ELF-1 (cell line): ENCODE data around the gene TAF13.
"Not testable (repeated sequence)": the region's sequence is repeated elsewhere in the genome, so short reads cannot be mapped to it uniquely, and the experiment has no call there.

Experiments used
- DNase-seq: peaks from one replicate; pipeline ENCODE4 v3.0.0-alpha.2; 2016; ENCODE audit warnings: low read depth, low spot score

TAF13 gene

DNA sequence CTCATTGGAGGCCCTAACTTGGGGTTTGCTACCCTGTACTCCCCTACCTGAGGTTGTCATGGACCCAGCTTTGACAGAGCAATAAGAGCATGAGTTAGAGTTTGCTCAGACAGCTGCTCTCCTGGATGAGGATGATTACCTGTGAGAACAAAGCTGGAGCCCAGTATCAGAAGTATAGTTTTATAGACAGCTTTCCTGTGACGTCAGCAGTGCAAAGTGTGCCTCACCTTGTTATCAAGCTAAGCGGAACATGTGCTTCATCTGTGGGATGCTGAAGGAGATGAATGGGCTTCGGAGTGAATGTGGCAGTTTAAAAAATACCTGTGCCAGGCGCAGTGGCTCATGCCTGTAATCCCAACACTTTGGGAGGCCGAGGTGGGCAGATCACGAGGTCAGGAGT lies 28.5 kb downstream of the TAF13 start:
- no peak for DNase-seq

DNA sequence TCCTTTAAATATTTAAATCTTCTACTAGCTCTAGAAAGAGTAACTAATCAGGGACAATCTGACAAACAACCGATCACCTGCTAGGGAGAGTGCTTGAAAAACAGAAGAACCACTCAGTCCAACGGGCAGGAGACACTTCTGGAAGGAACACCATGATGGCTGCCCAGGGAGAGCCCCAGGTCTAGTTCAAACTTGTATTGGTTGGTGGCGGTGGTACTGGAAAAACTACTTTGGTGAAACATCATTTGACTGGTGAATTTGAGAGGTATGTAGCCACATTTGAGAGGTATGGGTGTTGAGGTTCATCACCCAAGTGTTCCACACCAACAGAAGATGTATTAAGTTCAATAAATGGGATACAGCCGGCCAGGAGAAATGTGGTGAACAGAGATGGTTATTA lies 29.1 kb downstream of the TAF13 start:
- no peak for DNase-seq

DNA sequence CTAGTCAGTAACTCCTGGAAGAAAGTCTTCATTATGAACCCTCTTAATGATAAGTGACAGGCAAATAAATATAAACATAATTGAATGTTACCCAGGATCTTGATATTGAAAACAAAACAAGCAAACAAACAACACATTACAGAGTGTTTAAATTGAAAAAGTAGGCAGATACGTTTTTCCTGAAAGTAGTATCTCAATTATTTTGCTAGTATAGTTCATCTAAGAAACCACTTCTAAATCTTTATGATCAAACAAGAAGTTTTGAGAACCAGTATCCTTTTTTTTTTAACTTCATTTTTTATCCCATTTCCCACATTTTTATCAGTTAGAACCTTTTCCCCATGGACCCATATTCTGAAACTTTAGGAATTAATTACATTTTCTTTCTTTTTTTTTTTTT lies 30.2 kb downstream of the TAF13 start:
- no peak for DNase-seq

DNA sequence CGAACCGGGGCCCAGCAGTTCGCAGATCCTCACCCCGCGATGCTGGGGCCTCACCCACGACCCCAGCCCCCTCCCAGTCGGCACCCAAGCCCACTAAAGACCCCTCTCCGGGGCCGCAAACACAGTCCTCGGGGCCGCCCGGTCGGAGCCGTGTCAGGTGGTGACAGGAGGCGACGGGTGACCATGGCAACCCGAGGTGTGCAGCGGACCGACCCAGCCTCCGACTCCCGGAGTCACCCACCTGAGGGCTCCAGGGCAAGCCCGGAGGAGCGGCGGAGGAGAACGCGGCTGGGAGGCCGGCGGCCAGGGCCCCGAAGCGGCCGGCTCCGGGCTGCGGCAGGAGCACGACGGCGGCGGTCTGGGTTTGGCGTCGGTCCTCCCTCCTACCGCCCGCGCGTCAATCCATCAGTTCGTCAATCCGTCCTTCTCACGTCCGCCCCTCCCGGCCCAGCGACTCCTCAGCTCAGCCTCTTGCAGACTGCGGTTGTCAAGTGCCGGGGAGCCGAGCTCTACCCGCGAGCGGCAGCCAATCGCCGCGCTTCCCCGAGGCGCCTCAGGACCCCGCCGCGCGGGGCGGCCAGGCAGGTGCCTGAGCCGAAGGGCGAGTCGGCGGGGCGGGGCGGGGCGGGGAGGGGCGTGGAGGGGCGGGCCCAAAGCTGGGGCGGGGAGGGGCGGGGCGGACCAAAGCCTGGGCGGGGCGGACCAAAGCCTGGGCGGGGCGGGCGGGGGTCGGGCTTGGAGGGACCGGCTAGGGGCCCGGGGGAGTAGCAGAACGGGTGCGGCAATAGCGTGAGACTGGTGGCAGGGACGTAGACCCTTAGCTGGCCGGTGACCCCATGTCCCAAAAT lies 34.0 kb downstream of the TAF13 start, which contains the start of gene WDR47:
TSS of gene WDR47 (minus strand) at position 482 of the 848 bp plus-strand sequence. CDS start 18,590 bp downstream, outside the sequence.
- peak; percentile 96 for DNase-seq

DNA sequence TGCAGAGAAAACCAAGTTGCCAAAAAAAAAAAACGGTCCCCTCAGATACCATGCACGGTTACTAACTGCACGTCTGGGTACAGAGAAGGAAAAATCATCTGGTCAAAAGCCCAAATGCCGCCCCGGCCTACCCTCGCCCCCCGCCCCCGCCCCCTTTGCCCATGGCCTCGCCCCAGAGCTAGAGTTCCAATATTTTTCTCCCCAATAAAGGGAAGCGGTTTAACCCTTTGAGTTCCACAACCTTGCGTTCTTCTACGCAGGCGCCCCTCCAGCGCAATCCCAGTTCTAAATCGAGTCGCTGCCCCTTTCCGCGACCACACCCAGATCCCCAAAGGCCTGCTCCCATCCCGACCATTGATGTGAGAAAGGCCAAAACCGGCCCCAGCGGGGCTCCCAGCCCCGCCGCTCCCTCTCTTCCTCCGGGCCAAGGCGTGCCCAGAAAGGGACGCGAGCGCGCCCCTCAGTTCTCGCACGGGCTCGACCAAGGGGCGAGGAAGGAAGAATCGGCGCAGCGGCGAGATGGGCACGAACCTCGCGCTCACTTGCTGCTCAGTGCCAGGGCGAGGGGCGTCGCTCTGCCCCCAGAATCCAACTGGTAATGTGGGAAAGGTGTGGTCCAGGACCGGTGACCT lies 34.7 kb downstream of the TAF13 start:
- DNase-seq: no peak

DNA sequence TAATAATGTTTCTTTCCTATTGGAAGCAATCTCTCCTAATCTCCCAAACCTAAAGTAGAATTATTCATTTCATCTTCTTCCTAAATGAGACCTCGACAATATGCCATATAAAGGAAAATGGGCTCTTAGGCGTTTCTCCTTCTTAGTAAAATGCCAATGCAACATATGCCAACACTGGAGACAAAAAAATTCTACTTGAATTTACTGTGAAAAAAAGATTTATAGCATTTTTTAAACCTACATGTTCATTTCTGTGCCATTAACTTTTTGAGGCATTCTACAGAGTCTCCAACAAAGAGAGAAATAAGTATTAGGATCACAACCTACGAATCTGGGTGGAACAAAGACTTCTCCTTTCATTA lies 35.2 kb downstream of the TAF13 start:
- DNase-seq: no peak

DNA sequence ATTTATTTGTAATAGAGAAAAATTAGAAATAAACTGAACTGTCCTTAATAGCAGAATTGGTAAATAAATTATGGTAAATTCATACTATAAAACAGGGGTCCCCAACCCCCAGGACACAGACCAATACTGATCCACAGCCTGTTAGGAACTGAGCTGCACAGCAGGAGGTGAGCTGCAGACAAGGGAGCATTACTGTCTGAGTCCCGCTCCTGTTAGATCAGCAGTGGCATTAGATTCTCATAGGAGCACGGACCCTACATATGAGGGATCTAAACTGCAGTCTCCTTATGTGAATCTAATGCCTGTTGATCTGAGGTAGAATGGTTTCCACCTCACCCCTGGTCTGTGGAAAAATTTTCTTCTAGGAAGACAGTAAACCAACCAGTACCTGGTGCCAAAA lies 41.4 kb downstream of the TAF13 start:
- DNase-seq: no peak

DNA sequence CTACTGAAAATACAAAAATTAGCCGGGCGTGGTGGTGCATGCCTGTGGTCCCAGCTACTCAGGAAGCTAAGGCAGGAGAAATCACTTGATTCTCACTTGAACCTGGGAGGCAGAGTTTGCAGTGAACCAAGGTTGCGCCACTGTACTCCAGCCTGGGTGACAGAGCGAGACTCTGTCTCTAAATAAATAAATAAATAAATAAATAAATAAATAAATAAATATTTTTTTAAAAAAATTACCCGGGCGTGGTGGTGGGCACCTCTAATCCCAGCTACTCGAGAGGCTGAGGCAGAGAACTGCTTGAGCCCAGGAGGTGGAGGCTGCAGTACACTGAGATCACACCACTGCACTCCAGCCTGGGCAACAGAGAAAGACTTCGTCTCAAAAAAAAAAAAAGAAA lies 46.3 kb downstream of the TAF13 start:
- DNase-seq: not testable (repeated sequence)

DNA sequence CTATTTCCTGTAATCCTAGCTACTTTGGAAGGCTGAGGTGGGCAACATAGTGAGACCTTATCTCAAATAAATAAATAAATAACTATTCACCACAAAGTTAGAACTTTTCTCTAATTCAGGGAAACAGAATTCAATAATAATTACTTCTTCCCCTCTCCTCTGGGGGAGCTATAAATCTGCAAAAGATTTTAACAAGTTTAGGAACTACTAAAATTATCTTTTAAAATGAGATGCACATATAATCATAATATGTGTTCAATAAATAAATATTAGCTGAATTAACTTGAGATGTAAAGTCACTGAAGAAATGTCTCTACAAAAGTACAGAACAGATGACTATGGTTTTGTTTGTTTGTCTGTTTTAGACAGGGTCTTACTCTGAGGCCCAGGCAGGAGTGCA lies 48.0 kb downstream of the TAF13 start:
- DNase-seq: no peak

DNA sequence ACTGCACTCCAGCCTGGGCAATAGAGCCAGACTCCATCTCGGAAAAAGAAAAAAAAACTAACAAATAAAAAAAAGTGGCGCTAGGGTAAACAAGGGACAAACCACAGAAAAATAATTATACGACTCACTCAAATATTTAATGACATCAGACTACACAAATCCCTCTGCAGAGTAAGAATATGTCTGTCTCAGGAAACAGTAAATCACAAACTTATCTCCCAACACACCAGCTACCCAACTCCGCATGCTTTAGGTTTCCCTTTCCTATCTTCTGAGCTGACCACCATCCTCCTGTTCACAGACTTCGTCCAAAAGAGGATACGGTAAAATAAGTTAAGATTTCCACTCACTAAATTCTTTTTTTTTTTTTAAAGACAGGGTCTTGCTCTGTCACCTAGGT lies 50.1 kb downstream of the TAF13 start:
- DNase-seq: no peak

DNA sequence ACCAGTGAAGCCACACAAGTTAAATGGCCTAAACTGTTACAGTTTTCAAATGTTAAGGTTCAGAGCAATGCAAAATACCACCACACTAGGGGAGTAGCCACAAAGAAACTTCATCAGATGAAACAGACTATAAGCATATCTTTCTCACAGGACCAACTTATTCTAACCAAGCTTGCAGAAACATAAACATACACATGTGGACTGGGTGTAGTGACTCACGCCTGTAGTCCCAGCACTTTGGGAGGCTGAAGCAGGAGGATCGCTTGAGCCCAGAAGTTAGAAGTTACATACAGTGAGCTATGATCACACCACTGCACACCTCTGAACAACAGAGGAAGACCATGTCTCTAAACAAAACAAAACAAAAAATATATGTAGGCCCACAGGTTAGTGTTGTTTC lies 51.2 kb downstream of the TAF13 start:
- no peak for DNase-seq

DNA sequence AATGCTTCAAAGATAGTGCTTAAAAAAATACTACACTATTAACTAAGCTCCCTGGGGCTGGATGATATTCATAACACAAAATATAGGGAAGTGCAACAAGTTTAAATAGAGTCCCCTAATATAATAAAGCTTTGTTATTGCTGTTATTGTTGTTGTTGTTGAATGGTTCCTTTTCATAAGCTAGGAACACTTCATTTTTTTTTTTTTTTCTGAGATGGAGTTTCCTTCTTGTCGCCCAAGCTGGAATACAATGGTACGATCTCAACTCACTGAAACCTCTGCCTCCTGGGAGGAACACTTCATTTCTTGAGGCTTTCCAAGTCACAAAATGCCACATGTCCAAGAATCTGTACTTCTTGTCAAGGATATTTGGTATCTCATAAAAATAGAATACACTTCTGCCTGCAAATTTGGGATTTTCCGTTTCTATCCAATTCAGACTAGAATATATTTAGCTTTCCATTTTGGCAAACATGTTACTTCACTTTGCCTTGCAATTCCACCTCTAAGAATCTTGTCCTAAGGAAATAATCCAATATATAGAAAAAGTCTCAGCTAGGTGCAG lies 55.0 kb downstream of the TAF13 start:
- DNase-seq: no peak

DNA sequence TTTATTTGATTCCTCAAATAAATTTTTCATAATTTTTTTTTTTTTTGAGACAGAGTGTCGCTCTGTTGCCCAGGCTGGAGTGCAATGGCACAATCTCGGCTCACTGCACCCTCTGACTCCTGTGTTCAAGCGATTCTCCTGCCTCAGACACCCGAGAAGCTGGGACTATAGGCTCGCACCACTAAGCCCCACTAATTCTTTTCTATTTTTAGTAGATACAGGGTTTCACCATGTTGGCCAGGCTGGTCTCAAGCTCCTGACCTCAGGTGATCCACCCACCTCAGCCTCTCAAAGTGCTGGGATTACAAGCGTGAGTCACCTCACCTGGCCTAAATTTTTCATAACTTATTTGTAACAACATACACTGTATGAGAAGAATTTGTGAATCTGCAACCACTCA lies 58.1 kb downstream of the TAF13 start:
- DNase-seq: not testable (repeated sequence)

DNA sequence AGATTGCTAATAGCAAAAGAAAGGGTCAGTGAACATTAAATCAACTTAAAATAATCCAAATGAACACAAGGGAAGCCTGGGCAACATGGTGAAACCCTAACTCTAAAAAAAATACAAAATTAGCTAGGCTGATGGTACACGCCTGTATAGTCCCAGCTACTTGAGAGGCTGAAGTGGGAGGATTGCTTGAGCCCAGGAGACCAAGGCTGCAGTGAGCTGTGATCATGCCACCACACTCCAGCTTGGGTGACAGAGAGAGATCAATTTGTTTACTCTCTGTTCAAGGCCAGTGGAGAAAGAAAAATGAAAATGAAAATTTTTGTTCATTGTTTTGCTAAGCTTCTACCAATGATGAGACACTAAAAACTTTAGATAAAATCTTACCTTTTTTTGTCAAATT lies 58.7 kb downstream of the TAF13 start:
- DNase-seq: no peak
